GM18909 (cell line): ENCODE data around the gene RWDD2A.

Experiments
- ATAC-seq: cut with Tn5 transposase; IDR thresholded peaks from one replicate; pipeline ENCODE4 v1.9.1; 2021; ENCODE audit warnings: mild to moderate bottlenecking; ENCODE audit not compliant: unreplicated experiment, poor library complexity

Gene RWDD2A

DNA sequence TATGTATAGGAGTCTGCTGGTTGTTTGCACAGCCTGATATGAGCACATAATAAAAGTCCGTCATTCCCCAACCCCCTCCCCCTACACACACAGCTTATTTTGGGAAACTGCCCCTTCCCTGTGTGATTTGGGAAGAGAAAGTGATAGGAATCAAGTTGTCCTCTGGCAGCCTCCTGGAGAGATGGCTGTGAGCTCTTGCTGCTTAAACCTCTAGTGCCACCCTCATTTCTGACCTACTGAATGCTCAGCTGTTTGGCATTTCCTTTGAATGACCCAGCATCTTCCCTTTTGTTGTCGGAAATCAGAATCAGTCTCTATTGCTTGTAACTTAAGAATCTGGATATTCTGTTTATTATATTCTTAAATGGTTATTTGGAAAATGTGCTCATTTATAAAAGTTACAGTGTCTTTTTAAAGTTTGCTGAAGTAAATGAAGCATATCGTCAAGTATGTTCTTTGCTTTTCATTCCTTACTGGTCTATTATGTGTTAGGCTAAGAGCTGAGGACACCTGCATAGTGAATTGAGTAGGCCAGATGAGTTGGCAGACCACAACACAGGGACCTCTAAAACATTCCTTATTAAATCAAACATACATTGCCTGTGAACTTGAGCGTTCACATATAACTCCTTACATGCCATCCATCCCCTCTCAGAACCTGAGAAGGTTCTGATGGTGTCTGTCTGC, 5.5 kb downstream of the RWDD2A start:
- no peak for ATAC-seq

DNA sequence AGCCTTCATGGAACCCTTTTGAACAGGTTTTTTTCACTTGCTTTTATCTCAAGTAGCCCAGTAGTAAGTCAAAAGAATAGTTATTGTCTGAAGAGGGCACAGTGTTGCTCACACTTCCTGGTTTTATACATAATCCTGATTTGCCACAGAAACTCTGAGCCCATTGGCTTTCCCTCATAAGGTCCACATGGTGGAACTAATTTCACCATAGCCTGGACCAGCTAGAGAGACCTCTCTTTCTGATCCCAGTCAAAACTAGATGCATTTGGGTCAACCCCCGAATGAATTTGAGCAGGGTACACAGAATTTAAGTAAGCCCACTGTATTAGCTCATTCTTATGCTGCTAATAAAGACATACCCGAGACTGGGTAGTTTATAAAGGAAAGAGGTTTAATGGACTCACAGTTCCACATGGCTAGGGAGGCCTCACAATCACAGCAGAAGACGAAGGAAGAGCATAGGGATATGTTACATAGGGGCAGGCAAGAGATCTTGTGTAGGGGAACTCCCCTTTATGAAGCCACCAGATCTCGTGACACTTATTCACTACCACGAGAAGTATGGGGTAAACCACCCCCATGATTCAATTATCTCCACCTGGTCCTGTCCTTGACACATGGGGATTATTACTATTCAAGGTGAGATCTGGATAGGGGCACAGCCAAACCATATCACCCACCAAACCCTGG, 6.2 kb downstream of the RWDD2A start:
- ATAC-seq = peak; percentile 65

DNA sequence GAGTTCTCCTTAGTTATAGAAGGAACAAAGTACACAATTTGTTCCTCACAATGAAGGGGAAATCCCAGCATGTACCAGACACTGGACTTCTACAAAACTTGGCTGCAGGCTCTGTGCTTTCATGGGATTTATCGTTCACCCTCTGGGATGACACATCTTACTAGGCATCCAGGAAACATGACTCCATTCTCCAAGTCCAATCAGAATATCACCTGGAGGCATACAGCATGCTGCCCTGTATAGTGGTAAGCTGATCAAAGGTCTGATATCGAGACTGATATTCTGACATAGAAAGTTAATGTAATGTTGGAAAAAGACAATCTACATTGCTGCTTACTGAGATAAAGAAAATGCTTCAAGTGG, 6.7 kb downstream of the RWDD2A start:
- peak; percentile 7 for ATAC-seq

DNA sequence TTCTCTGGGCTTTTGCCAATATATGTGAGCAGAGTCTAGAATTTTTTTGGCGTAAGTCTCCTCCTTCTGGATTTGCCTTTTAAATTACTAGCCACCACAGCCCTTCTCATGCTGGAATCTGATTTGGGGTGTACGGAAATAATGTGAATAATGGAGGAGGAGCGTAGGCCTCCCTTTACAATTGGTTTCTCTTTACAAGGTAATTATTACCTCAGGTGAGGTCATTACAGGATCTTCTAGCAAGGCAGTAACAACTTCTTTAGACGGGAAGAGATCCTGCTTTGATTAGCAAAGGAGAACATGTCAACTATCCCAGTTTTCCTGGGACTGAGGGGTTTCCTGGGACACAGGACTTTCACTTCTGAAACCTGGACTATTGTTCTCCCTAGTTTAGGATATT, 8.9 kb downstream of the RWDD2A start:
- ATAC-seq = no peak

DNA sequence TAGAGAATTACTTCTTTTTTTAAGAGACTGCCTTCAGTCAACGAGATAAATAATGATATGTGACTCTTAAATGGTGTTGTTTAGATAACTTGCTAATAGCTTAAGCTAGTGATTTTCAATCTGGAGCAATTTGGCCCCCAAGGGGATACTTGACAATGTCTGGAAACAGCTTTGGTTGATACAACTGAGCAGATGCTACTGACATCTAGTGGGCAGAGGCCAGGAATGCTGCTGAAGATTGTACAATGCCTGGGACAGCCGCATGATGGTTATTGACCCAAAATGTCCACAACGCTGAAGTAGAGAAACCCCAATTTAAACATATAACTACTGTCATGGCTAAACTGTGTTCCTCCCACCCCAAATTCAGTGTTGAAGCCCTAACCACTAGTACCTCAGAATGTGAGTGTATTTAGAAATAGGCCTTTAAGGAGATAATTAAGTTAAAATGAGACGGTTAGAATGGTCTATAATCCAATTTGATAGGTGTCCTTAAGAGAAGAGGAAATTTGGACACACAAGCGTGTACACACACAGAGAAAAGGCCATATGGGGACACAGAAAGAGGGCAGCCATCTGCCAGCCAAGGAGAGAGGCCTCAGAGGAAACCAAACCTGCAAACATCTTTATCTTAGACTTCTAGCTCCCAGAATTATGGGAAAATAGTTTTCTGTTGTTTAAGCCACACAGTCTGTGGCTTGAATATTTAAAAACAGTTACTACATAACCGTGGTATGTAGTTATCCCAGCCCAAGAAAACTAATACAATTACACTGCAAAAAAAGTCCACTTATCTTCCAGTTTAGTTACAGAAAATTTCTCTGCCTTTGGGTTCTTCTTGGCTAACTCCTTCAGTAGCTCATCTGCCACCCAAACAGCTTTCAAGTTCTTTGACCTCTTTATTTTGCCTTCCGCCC, 22.2 kb downstream of the RWDD2A start:
- peak; percentile 100 for ATAC-seq

DNA sequence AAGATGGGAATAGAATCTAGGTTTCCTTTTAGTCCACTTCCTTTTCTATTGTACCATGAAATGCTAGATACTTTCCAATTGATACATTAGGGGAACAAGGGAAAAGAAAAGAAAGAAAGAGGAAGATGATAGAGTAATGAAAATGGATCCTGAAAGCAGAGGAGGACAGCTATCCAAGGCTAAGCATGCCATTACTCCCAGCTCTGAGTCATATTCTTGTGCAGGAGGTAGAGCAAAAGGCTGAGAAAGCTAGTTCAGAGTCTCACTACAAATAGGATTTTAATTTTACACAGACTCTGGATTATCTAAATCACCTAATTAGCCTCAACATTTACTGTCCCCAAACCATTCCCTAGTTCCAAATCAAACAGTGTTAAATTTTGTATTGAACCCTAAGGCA, 23.6 kb downstream of the RWDD2A start:
- ATAC-seq = no peak

DNA sequence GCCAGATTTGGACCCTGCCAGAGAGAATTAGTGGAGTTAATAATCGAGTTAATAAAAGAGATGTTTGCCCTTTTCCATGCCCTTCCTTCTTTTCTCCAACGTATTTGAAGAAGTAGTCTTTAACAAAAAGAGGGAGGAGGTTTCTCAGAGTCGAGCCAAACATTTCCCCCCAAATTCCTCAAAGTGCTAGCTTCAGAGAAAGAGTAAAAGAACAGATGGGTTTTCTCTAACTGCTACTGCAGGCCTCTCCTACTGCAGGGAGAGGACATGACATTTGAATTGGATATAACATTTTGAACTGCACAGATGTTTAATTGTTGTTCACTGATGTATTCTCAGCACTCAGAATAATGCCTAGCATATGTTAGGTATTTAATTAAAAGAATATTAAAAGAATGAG, 25.5 kb downstream of the RWDD2A start:
- no peak for ATAC-seq

DNA sequence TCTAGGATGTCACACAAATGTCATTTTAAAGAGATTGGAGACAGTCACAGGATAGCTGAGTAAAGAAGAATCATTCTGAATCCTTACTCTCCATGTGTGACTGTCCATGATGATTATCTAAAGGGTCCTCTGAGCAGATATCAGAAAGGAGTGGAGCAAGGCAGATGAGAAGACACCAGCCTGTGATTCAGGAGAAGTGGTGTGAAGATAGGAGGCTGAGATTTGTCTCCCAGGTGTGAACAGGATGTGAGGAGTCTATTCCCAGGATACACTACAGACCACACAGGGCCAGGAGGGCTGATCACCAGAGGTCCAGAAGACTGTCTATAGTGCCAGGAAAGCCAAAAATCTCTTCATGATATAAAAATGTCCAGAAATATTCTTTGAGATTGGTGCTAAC, 27.0 kb downstream of the RWDD2A start:
- no peak for ATAC-seq

DNA sequence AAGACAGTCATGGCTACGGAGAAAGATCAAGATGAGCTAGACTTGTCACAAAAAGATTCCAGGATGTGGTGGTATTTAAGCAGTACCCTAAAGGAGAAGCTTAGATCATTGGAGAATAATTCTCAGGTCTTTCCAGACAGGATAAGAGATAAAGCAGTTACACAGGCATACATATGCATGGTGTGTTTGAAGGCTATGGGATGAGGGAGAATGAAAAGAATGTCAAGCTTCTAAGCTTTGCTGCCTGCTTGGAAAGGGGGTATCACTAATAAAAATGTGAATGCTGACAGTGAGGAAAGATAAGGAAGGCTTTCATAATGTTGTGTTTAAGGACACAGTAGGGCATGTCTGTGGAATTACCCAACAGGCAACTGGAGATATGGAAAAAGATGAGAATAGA, 28.1 kb downstream of the RWDD2A start:
- ATAC-seq = no peak

DNA sequence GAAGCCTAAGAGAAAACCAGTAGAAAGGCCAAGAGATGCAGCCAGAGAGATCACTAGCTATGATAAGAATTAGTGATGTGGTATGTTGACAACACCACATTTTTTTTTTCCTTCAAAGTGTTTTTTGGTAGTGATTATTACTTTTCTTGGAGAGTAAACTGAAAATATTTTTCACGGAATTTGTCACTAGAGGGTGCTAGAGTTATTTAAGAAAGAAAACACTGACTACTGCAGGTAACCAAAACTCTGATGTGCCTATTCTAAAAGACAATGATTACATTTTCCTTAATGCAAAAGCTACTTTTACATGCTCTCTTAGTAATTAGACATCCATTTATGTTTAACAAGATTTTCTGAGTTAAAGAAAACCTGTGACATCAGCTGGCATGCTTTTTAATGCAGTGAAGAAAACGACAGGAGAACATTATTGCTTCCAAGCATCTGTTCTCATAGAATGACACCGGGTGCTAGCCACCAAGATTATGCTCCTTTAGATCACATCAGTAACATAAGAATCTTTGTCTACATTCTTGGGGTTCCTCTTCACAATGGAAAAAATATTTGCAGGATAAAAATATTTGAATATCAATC, 28.8 kb downstream of the RWDD2A start:
- no peak for ATAC-seq

DNA sequence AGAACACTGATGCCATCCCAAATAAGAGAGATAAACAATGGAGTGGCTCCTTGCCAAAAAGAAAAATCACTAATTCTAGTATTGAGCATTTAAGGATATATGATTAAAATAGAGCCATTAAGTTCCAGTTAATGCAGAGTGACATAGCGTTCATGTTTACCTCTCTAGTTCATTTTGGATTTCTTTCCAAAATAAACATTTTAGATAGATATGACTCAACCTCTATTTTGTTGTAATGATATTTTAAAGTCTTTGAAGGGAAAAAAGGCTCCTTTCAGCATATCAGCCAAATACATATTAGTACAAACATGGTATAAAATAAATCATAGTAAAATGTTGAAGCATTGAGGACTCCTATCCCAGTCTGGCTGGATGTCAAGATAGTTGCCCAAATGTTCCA, 33.4 kb downstream of the RWDD2A start:
- no peak for ATAC-seq

DNA sequence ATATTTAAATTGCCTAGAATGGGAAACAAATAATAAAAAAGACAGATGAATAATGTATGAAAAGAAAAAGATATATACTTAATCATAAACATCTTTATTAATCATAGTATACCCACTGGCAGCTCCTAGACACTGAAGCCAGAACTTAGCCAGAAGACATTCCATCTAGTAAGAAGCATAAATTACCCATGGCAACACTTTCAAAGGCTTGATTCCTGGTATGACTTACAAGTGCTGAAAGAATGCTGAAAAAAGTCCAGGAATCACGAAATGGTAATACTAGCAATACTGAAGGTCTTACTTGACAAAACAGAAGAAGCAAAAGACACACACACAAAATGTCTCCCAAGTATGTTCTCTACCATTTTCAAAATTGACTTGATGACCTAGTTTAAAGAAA, 38.0 kb downstream of the RWDD2A start:
- ATAC-seq = no peak

DNA sequence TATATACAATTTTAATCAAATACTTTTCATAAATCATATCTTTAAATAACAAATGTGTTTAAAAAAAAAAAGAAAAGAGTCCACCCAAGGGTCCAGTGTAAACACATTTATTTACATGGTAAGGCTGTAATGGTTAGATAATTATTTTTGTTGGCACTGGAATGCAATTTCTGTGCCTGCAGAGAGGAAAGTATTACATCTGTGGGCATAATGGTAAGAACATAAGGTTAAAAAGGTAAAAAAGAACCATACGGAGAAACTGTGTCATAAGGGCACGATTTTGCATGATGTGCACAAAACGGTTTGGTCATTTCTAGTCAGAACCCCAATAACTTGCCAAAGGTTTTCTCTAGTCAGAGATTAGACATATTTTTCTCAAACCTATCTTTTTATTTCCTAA, 54.3 kb downstream of the RWDD2A start:
- no peak for ATAC-seq
